ENCODE measurements around the gene GAS2L2.
"Not testable (repeated sequence)": the region's sequence is repeated elsewhere in the genome, so short reads cannot be mapped to it uniquely, and the experiment has no call there.

GAS2L2 gene

DNA sequence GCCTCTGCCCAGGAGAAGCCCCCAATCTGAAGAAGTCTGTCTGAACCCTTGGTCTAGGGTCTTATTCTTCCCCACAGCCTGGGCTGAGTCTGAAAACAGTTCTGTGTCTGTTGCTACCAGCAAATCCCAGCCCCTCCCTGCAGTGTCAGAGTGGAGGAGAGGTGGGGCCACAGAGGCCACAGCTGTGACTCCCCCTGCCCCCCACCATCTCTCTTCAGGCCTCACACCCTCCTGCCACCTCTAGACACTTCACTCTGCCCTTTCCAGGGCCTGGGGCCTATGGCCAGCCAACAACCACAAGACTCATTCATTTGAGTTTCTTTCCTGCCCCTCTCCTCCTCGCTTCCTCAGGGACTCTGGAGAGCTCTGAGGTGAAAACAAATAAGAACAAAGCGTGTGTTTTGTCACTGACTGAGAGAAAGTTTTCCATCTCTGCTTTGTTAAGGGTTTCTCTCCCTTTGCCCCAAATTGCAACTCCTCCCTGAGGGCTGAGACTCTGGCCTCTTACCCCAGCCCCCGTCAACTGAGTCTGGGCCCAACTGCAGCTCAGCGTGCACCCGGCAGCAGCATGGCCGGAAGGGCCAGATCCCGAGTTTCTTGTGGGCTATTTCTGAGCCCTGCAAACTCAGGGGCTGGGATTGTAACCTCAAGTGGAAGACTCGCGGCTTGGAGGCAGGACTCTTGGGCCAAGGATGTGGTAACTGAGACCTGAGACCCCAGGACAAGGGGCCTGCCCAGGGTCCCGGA lies 20.8 kb upstream of the GAS2L2 start:
- peak in 2 of 58 donors; percentile 10 to 18 for DNase-seq

DNA sequence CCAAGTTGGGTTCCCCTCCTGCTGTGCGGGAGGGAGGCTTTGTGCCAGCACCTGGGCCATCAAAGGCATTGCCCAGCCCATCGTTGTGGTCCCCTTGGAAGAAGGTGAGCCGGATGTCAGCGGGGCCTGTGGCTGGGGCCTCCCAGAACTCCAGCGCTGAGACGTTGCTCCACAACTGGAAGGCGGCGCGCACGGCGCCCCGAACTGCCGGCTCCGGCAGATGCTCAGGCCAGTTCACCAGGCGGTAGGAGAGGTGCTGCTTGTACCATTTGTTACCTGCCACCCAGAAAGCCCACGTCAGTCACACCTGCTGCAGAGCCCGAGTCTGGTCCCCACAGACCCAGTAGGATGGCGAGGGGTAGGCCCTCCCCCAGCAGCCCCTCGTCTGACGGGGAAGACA lies 20.1 kb upstream of the GAS2L2 start:
- no peak for DNase-seq

DNA sequence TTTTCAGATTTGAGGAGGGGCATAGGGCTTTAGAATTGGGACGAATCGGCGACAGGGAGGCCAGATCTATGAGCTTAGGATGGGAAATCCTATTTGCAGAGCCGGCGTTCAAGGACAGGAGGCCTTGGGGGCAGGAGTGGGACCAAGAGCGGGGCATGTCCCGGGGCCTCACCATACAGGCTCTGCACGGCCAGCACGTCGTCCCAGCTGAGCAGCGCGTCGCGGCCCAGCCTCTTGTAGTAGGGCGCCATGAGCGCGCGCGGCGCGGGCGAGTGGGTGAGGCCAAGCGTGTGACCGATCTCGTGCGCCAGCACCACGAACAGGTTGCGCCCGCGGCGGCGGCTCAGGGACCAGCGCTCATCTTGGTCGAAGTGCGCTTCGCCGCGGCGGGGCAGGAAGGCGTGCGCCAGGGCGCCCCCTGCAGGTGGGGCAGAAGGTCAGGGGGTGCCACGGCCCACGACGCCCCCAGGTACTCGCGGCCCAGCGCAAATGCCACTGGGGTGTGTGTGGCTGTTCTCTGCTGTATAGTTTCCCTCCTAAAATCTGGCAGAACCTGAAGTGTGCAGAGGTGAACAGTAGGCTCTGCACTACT lies 17.0 kb upstream of the GAS2L2 start:
- no peak for DNase-seq

DNA sequence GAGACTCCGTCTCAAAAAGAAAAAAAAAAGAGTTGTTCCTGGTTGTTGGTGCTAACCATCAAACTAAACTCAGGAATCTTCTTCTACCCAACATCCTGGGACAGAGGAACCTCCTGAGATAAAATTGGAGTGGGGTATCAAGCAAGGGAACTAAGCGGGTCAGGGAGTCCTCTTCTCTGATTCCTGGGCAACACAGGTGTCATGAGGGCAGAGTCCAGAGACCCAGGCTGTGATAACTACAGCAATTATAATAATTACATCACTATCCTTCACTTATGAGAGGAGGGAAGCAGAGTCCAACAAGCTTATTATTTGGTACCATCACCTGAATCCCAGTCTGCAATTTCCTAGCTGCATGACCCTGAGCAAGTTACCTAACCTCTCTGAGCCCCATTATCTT lies 15.8 kb upstream of the GAS2L2 start:
- no peak for DNase-seq

DNA sequence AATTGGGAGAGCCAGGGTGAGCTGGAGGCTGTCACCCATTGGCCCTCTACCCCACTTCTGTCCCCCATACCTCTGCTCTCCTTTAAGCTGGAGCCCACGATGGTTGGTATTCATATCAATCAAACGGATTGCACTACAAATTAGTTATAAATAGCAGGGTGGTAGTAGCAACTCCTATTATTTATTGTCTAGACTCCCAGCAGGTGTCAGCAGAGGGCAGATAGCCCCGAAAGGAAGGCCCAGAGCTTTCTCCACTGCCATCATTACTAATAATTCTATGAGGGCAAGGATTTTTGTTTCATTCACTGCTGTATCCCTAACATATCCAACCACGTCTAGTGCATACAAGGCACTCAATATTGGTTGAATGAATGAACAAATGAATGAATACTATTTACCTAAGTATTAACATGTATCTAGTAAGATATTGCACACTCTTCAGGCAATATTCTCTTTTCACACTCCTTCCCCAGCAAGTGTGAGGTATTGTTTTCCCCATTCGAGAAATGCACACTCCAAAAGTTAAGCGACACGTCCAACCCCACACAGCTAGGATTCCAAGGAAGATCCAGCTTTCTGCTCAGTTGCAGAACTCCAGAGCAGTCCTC lies 14.0 kb upstream of the GAS2L2 start:
- peak in 2 of 58 donors; percentile 10 to 20 for DNase-seq

DNA sequence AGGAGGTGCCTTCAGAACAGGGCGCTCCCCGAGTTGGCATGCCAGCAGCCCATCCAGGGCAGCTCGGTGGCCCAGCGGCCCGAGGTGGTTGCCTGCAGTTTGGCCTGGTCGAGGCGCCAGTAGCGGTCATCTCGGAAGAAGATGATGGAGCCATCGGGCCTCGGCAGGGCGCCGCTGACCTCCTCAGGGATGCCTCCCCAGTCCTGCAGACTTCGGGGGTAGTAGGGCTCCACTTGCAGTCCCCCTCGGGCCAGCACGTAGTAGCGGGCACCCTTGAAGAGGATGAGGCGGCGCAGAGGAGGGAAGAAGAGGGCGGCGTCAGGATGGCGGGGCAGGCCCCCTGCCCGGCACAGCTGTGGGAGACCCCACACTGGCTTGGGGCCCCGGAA lies 13.4 kb upstream of the GAS2L2 start:
- DNase-seq, result no peak

DNA sequence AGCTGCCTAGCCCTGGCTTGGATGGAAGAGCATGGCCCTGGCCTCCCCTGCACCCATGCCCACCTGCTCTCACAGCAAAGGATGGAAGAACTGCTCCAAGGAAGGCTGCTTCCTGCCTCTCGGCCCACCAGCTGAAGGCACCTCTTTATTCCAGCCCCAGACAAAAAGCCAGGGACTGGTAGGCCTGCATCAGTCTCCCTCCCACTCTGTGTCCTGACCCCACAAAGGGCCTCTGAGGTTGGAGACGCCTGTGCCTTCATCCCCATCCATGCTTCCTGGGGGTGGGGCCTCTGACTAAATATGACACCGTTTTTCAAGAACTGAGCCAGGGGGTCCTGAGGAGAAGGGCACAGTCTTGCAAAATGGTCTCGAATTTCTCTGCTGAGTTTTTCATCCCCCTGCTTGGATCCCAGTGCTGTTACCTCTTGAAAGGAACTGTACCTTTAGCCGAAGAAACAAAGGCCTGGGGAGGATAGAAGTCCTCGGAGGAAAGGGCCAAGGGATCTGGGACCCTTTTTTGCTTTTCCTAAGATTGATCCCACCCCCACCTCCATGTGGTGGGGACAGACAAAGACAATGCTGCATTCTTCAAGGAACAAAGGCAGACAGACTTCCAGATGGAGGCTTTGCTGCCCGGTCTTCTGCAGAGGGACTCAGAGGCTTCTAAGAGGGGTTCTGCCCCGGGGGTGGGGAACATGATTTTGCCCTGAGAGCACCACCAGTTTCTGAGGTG lies 12.9 kb upstream of the GAS2L2 start:
- DNase-seq, result no peak

DNA sequence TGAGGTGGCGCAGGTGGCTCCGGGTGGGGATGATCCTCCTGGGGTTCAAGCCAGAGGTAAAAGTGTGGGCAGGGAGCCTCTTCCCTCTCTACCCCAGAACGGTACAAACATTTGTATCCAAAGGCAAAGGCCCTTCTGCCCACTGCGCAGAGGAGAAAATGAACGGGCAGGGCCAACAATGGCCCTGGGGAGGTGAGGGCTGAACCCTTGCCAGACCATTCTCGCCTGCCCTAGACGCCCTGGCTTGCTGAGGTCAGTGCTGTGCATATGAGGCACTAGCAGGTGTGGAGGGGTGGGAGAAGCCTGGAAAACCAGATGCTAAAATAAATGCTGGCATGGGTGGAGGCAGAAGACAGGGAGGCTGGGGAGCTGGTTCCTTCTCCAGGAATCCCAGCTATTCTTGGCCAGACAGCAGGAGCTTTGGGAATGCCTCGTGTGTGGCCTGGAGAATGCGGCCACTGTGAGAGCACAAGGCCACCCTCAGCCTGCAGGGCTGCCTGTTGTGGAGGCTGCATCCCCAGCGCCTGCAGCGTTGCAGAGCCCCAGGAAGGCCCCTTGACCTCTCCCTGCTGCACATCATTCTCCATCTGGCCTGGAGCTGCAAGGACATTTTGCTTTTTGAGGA lies 12.2 kb upstream of the GAS2L2 start:
- peak in 2 of 58 donors; percentile 9 to 17 for DNase-seq

DNA sequence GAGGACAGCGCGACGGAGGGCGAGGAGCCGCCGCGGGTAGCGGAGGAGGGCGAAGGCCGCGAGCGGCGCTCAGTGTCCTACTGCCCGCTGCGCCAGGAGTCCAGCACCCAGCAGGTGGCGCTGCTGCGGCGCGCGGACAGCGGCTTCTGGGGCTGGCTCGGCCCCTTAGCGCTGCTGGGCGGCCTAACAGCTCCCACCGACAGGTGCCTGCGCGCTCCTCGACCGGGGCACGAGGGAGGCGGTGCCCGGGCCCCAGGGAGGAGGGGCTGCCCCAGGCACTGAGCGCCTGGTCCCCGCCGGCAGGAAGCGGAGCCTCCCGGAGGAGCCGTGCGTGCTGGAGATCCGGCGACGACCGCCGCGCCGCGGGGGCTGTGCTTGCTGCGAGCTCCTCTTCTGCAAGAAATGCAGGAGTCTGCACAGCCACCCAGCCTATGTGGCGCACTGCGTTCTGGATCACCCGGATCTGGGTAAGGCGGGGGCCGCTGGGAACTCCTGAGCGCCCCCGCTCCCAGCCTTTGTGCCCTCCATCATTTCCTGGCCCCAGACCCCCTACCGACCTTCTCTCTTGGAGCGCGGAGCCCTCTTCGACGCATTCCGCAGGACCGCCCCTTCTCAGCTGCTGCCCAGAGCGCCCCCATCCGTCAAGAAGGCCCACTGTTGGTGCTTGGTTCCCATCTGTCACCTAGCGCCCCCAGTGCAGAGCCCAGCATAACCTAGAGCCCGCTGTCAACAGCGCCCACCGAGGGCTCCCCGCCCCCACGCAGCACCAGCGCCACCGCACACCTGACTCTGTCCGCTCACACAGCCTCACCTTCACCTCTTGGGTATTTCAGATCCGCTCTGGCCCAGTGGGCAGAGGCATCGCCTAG lies 11.3 kb upstream of the GAS2L2 start:
- DNase-seq, result peak in 57 of 58 donors; percentile 42 to 90 (median 72)

DNA sequence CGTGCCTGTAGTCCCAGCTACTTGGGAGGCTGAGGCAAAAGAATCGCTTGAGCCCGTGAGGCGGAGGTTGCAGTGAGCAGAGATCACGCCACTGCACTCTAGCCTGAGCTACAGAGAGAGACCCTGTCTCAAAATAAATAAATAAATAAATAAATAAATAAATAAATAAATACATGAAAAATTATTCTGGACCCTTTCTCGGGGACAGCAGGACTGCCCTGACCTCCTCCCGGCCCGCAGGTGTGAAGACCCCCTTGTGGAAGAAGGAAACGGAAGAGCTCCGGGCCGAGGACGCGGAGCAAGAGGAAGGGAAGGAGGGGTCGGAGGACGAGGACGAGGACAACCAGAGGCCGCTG lies 10.7 kb upstream of the GAS2L2 start:
- DNase-seq, result no peak

DNA sequence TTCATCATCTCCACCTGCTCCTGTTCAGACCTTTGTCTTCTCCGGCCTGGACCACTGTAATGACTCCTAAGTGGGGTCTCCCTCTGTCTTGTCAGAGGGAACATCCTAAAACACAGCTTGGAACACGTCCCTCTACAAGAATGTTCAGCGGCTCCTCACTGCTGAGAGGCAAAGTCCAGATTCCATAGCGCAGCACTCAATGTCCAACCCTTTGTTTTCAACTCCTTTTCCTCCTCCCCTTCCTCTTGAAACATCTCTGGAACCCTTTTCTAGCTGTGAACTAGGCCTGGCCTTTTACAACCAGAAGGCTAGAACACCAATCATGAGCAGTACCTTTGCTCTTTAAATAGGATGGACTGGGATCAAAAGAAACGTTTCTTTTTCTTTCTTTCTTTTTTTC lies 8.6 kb upstream of the GAS2L2 start:
- no peak for DNase-seq

DNA sequence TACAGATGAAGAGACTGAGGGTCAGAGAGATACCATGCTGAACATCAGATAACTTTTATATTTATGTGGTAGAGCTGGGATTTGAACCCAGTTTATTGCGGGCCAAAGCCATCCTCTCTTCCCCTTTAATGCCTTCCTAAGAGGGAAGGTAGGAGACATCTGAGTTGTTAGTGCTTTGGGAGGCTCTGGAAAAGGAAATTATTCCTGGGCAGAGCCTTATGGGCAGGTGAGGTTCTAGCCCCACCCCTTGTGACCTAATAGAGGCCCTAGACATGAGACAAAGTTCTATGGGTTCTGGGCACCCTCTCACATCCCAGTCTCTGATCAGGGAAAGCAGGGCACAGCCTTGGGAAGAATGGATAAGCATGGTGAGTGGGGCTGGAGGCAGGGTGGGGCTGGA lies 7.5 kb upstream of the GAS2L2 start, which contains the start of gene C17orf50:
Gene C17orf50 (plus strand): TSS at position 301 of the 400 bp plus-strand sequence. CDS start 55 bp downstream, at position 356.
- DNase-seq, result no peak

DNA sequence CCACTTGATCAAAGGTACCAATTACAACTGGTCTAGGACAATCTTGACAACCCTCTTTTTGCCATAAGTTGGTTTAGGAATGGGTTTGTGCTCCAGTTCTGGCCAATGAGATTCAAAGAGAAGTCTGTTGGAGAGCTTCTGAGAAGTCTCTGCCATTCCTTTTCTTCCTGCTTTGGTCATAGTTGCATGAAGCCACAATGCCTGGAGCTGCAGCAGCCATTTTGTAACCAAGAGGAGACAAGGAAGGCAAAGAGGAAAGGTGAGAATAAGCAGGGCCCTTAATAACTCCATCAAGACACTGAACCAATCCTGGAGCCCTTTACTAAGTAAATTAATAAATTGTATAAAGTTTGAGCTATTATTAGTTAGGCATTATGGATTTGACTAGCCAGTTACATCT lies 4.2 kb upstream of the GAS2L2 start:
- DNase-seq, result no peak

DNA sequence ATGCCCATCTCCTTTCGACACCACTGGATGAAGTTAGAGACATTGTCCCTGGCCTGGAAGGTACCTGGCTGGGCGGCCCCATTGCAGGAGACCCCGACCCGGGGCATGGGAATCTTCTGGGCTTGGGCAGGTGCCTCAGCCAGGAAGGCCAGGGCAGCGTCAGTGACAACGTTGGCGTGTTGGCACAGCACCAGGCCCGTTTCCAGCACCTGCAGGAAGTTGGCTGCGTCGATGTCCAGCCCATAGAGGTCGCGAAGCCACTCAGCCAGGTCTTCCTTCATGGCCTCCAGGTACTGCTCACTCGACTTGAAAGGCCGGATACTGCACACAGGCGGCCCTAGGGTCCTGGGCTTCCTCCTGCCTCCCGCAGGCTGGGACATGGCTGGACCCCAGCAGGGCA lies 568 bp downstream of the GAS2L2 start:
- no peak for DNase-seq

DNA sequence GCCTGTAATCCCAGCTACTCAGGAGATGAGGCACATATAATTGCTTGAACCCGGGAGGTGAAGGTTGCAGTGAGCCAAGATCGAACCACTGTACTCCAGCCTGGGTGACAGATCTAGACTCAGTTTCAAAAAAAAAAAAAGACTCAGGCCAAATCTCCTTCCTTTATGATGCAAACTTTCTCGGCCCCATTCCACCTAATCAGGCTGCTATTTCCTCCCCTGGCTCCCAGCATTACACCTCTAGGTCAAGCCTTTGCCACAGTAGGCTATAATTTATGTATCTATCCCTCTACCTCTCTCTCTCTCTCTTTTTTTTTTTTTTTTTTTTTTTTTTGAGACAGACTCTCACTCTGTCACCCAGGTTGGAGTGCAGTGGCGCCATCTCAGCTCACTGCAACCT lies 1.5 kb downstream of the GAS2L2 start:
- DNase-seq, result not testable (repeated sequence)

DNA sequence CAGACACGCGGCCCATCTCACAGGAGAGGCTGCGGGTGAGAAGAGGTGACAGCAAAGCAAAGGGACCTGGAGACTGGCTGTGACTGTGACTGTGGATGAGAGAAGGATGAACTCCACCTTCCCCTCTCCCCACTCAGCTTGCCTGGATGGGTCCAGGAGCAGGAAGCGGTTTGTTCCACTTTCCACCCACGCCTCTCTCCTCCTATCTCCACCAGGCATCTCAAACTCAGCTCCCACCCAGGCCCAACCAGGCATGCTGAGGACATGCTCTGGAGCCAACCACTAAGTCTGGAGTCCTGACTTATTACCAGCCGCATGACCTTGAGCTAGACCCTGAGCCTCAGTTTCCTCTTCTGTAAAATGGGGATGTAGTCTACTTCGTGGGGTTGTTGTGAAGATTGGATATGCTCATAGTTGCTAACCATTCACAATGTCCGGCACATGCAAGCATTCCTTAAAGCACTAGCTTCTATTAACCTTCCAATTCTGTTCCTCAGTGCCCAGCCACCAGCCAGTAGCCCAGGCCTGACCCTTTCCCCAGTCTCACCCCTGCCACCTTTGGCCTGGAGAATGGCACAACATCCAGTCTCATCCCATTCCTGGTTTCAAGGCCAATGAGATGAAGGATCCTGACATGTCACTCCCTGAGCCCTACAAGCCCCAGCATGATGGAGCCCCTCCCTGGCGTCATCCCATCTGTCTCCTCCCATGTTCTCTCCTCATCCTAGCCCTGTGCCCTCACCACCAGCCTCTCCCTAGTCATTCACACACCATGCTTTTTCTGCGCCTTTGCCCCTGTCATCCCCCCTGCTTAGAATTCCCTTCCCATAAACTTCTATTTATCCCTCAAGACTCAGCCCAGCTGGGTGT lies 2.3 kb downstream of the GAS2L2 start:
- no peak for DNase-seq

DNA sequence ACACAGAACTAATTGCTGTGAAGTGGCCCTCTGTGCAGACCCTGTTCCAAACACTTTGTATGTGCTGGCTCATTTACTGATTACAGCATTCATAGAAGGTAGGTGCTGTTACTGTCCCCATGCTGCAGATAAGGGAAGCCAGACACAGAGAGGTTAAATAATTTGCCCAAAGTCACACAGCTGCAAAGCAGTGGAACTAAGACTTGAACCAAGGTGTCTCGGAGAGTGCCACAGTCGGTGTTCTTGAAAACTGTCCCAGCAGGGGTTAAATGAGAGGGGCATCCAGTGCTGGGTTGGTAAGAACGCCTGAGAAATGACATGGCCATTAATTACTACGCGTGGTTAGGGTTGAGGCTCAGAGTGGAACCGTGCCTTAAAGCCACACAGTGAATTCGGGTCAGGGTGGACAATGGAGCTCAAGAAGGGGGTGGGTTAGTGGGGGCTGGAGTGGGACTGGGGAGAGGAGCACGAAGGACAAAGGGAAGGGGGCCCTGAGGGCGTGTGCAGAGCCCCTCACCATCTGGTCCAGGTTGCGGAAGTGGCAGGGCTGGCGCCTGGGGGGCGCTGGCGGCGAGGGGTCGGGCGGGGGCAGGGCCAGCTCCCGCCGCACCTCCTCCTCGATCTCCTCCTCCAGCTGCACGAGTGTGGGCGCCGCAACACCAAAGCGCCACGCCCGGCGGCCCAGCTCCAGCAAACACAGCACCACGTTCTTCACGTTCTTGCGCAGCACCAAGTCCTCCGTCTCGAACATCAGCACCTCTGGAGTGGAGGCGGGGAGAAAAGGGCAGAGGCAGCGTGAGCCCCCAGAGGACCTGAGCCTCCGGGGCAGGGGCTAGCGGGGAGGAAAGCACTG lies 3.3 kb downstream of the GAS2L2 start:
- DNase-seq, result no peak

DNA sequence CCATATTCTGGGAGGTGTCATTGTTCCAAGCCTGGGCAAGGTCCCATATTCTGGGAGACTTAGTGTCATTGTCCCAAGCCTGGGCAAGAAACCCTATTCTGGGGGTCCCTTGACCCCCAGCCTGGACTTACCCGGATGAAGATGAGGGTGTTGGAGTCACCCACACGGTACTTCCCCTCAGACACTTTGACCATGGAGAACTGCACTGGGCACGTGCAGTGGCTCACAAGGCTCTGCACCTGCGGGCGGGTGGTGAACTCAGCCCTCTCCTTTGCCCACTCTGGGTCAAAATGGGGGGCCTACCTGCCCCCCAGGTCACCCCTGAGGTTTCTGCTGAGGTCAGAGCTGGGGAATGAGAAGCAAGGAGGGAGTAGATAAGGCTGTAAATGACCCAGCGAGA lies 4.1 kb downstream of the GAS2L2 start:
- no peak for DNase-seq
